GM13976 (cell line): ENCODE results near the gene SNRPF.

Source experiments
- DNase-seq: peaks from one replicate; pipeline ENCODE4 v3.0.0; 2012; ENCODE audit warnings: low spot score
- in situ Hi-C: fragments of 300-500 bp; cut with MboI; formaldehyde crosslinking; loops from one replicate; pipeline ENCODE4 v1.12.0; 2022; ENCODE audit warnings: low sequenced_read_pairs, mixed read lengths, inconsistent platforms; ENCODE audit not compliant: unreplicated experiment
- TF ChIP-seq, protein P1 (sequence below): IDR thresholded peaks from 2 replicates; pipeline ENCODE4 v1.5.1; 2012; ENCODE audit warnings: borderline replicate concordance, mild to moderate bottlenecking; ENCODE audit not compliant: insufficient read depth; ENCODE audit errors: extremely low read depth, missing control alignments, control extremely low read depth

The SNRPF gene

DNA sequence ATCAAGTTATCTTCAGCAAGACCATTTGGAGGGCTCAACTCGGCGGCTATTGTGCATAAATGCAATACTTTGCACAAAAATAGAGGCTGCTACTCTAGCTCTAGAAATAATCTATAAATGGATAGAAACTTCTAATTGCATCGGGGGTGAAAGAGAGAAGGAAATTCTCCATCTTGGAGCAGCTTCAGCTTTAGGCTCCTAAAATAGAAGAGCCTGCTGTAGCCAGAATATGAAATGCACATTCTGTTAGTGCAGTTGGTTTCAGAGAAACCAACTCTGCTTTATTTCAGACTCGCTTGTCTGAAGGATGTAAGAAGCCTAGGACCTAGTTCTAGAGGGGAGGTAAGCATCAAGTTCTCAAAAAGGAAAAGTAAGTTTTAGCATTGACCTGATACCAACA is 38.1 kb downstream of the SNRPF start:
- in situ Hi-C loops, result no loop called here
- TF ChIP-seq, protein P1, sequence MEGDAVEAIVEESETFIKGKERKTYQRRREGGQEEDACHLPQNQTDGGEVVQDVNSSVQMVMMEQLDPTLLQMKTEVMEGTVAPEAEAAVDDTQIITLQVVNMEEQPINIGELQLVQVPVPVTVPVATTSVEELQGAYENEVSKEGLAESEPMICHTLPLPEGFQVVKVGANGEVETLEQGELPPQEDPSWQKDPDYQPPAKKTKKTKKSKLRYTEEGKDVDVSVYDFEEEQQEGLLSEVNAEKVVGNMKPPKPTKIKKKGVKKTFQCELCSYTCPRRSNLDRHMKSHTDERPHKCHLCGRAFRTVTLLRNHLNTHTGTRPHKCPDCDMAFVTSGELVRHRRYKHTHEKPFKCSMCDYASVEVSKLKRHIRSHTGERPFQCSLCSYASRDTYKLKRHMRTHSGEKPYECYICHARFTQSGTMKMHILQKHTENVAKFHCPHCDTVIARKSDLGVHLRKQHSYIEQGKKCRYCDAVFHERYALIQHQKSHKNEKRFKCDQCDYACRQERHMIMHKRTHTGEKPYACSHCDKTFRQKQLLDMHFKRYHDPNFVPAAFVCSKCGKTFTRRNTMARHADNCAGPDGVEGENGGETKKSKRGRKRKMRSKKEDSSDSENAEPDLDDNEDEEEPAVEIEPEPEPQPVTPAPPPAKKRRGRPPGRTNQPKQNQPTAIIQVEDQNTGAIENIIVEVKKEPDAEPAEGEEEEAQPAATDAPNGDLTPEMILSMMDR, result no peak

DNA sequence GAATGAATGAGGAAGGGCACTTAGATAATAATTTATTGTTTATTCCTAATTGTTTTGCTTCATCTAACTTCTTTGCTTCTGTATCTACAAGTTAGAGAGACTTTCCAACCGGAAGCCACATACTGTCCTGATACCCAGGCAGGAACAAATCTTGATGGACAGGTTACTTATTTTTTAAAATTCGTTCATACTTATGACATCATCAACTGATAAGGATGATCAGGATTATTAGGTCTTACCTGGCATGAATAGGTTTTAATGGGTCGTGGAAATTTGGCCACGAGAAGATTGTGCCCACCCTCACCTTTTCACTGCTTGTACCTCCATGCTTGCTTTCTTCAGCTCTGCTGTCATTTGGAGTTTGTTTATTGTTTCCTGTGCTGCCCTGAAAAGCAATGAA is 39.3 kb downstream of the SNRPF start:
- in situ Hi-C loops, result no loop called here
- TF ChIP-seq, protein P1, result no peak
- DNase-seq, result no peak

More for the DNA sequence above, 38.1 kb downstream of the SNRPF start:
- DNase-seq, result no peak

DNA sequence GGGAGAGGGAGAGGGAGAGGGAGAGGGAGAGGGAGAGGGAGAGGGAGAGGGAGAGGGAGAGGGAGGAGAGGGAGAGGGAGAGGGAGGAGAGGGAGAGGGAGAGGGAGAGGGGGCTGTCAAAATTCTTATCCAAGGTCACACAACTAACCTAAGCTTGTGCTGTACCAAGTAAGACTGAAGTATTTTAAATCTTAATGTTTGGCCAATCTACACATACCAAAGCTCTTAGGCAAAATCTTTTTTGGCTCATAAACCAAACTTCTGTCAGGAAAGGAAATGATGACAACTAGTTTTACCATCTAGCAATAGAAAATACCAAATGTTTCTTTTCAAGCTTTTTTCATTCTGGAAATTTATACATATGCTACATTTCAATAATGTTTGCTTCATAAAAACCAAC is 49.8 kb downstream of the SNRPF start:
- TF ChIP-seq, protein P1, result no peak
- in situ Hi-C loops, result loop anchor here (25.0 kb wide), 1 partner anchor 304 kb away; no protein-coding TSS in a partner anchor
- DNase-seq, result no peak

DNA sequence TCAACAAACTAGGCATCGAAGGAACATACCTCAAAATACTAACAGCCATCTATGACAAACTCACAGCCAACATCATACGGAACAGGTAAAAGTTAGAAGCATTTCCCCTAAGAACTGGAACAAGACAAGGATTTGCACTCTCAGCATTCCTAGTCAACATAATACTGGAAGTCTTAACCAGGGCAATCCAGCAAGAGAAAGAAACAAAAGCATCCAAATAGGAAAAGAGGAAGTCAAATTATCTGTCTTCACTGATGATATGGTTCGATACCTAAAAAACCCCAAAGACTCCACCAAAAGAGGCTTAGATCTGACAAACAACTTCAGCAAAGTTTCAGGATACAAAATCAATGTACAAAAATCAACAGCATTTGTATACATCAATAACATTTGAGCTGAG is 51.1 kb downstream of the SNRPF start:
- in situ Hi-C loops, result loop anchor here (25.0 kb wide), 1 partner anchor 302 kb away; no protein-coding TSS in a partner anchor
- DNase-seq, result no peak
- TF ChIP-seq, protein P1, result no peak
